ENCODE results near the gene CLNK. TPM values are rescaled to one million over a fixed set of nuclear protein-coding genes. Genes with fewer than 3 reads are reported as not detected.

The CLNK gene
- total and polyA plus RNA-seq, 4 donors, result under 0.01 to 0.01 (median under 0.01) TPM; not detected in 1

- 96% methylated on average over 3 of the region's 3 CpGs for WGBS
Observed at GRCh38 chr4:10688022-10688421, 3.5 kb upstream of the CLNK start.

GRCh38 chr4:10687526-10687925, 3.0 kb upstream of the CLNK start:
- 87% methylated on average over 5 of the region's 5 CpGs for WGBS
- no peak for DNase-seq (ENCODE audit: low spot score)
- no peaks in the 10 kb centered on the region for H3K4me1 ChIP-seq (ENCODE audit: control insufficient read depth in 4 of 4, insufficient read depth in 4 of 4, low read length in 3 of 4)

More at GRCh38 chr4:10688022-10688421, 3.5 kb upstream of the CLNK start:
- Histone ChIP-seq H3K36me3 (ENCODE audit: control insufficient read depth in 4 of 4, insufficient read depth in 3 of 4, low read depth in 1 of 4, low read length in 3 of 4) (no peaks in the 10 kb centered on the region), H3K27me3 (ENCODE audit: control insufficient read depth in 4 of 4, insufficient read depth in 4 of 4, low read length in 3 of 4) (no peaks in the 10 kb centered on the region), H3K4me1 (ENCODE audit: control insufficient read depth in 4 of 4, insufficient read depth in 4 of 4, low read length in 3 of 4) (no peaks in the 10 kb centered on the region), H3K9ac (ENCODE audit: low read depth in 1 of 2, low read length in 2 of 2) (no peak overlapping the region), H3K9me3 (ENCODE audit: control insufficient read depth in 4 of 4, low read length in 3 of 4) (no peaks in the 10 kb centered on the region), H3K4me3 (ENCODE audit: low read depth in 1 of 3, low read length in 3 of 3) (no peak overlapping the region), H3K27ac (ENCODE audit: low read depth in 1 of 2, low read length in 2 of 2) (no peak overlapping the region)
- no peak for DNase-seq (ENCODE audit: low spot score)
- TF ChIP-seq FOXA1 (IDR thresholded peaks at IDR 0.05), result no peak
- no peak for TF ChIP-seq CTCF (IDR thresholded peaks at IDR 0.05; ENCODE audit: low read depth, low read length, missing input control)
- no peak for TF ChIP-seq SP1 (IDR thresholded peaks at IDR 0.05)
- no peak for TF ChIP-seq EGR1 (IDR thresholded peaks at IDR 0.05; ENCODE audit: low read depth in 2 of 2)
- TF ChIP-seq, protein P1, sequence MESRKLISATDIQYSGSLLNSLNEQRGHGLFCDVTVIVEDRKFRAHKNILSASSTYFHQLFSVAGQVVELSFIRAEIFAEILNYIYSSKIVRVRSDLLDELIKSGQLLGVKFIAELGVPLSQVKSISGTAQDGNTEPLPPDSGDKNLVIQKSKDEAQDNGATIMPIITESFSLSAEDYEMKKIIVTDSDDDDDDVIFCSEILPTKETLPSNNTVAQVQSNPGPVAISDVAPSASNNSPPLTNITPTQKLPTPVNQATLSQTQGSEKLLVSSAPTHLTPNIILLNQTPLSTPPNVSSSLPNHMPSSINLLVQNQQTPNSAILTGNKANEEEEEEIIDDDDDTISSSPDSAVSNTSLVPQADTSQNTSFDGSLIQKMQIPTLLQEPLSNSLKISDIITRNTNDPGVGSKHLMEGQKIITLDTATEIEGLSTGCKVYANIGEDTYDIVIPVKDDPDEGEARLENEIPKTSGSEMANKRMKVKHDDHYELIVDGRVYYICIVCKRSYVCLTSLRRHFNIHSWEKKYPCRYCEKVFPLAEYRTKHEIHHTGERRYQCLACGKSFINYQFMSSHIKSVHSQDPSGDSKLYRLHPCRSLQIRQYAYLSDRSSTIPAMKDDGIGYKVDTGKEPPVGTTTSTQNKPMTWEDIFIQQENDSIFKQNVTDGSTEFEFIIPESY (IDR thresholded peaks at IDR 0.05), result no peak
- TF ChIP-seq HNF4A (conservative IDR thresholded peaks at IDR 0.05), result no peak
- TF ChIP-seq TAF1 (conservative IDR thresholded peaks at IDR 0.05), result no peak
- TF ChIP-seq GABPA (IDR thresholded peaks at IDR 0.05 in 1 of 2, conservative IDR thresholded peaks at IDR 0.05 in 1 of 2), result no peak
- no peak for TF ChIP-seq NR2F2 (IDR thresholded peaks at IDR 0.05)
- no peak for TF ChIP-seq JUND (IDR thresholded peaks at IDR 0.05)
- TF ChIP-seq RXRA (IDR thresholded peaks at IDR 0.05), result no peak
- no peak for TF ChIP-seq HNF4G (IDR thresholded peaks at IDR 0.05)
- TF ChIP-seq MAX (IDR thresholded peaks at IDR 0.05), result no peak
- no peak for TF ChIP-seq FOXA2 (IDR thresholded peaks at IDR 0.05)

More at GRCh38 chr4:10687526-10687925, 3.0 kb upstream of the CLNK start:
- no peaks in the 10 kb centered on the region for H3K27me3 ChIP-seq (ENCODE audit: control insufficient read depth in 4 of 4, insufficient read depth in 4 of 4, low read length in 3 of 4)
- no peak overlapping the region for H3K27ac ChIP-seq (ENCODE audit: low read depth in 1 of 2, low read length in 2 of 2)
- no peaks in the 10 kb centered on the region for H3K9me3 ChIP-seq (ENCODE audit: control insufficient read depth in 4 of 4, low read length in 3 of 4)
- no peak overlapping the region for H3K9ac ChIP-seq (ENCODE audit: low read depth in 1 of 2, low read length in 2 of 2)
- no peaks in the 10 kb centered on the region for H3K36me3 ChIP-seq (ENCODE audit: control insufficient read depth in 4 of 4, insufficient read depth in 3 of 4, low read depth in 1 of 4, low read length in 3 of 4)
- TF ChIP-seq HNF4A (conservative IDR thresholded peaks at IDR 0.05) (no peak), RAD21 (IDR thresholded peaks at IDR 0.05) (no peak), SP1 (IDR thresholded peaks at IDR 0.05) (no peak), YY1 (IDR thresholded peaks at IDR 0.05) (no peak), GABPA (IDR thresholded peaks at IDR 0.05 in 1 of 2, conservative IDR thresholded peaks at IDR 0.05 in 1 of 2) (no peak), EGR1 (IDR thresholded peaks at IDR 0.05; ENCODE audit: low read depth in 2 of 2) (no peak), REST (IDR thresholded peaks at IDR 0.05) (no peak), MAX (IDR thresholded peaks at IDR 0.05) (no peak), CTCF (IDR thresholded peaks at IDR 0.05; ENCODE audit: low read depth, low read length, missing input control) (no peak)
- H3K4me3 ChIP-seq (ENCODE audit: low read depth in 1 of 3, low read length in 3 of 3), result no peak overlapping the region
